DMS153 (cell line): ENCODE data around the gene CALM1.

Experiments used
- DNase-seq: peaks from one replicate; lab custom pipeline; 2025; lab: John Stamatoyannopoulos, UW

CALM1 gene

DNA sequence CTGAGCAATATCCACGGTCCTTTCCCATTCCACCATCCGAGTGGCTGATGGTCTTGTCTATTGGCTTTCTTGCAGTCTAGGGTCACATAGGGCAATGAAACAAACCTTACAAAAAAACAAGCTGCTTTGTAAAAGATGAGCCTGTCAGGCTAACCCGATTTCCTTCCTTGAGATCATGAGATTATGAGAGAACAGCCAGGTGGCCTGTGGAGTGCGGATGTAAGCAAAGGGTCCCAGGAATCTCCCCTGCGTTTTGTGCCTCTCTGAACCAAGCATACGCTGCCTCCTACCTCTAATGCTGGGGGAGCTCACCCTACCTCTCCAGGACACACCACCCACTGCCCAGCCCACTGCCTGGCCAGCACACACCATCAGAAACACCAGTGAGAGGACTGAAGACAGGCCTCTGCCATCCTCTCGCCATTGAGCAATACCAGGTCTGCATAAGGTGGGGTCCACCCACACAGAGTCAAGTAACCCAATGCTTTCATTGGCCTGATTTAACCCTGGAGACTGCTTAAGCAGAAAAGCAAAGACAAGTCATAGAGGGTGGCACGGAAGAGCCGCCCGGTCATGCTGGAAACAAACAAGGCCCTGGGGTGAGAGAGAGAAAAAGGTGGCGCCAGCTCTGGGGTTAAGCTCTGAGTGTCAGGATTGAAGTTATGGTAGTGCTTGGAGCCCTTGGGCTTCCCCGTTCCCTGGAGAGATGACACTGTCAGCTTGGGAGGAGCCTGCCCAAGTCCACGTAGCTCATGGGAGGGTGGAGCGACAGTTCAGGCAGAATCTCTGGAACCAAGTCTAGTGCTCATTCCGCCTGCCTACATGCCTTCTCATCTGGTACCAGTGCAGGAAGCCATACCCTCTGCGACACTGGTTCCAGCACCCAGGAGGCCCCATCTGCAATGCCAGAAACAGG lies 46.6 kb downstream of the CALM1 start:
- no peak for DNase-seq

GRCh38 chr14:90444077-90444696 lies 47.4 kb downstream of the CALM1 start:
- DNase-seq, result peak; percentile 71

DNA sequence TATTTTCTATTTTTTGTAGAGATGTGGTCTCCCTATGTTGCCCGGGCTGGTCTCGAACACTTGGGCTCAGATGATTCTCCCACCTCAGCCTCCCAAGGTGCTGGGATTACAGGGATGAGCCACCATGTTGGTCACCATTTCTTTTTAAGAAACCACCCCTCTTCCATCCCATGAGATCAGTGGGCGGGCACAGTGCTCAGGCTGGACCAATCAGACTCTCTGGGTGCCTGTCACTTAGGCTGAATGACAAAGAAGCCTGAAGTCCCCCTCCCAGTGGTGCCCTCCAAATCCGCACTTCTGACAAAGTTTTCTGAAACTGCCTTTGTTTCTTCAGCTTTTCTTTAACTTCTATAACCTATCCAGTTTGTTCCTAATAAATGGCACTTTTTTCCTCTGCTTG lies 48.2 kb downstream of the CALM1 start:
- DNase-seq, result no peak

GRCh38 chr14:90446405-90446804 lies 49.6 kb downstream of the CALM1 start:
- no peak for DNase-seq

DNA sequence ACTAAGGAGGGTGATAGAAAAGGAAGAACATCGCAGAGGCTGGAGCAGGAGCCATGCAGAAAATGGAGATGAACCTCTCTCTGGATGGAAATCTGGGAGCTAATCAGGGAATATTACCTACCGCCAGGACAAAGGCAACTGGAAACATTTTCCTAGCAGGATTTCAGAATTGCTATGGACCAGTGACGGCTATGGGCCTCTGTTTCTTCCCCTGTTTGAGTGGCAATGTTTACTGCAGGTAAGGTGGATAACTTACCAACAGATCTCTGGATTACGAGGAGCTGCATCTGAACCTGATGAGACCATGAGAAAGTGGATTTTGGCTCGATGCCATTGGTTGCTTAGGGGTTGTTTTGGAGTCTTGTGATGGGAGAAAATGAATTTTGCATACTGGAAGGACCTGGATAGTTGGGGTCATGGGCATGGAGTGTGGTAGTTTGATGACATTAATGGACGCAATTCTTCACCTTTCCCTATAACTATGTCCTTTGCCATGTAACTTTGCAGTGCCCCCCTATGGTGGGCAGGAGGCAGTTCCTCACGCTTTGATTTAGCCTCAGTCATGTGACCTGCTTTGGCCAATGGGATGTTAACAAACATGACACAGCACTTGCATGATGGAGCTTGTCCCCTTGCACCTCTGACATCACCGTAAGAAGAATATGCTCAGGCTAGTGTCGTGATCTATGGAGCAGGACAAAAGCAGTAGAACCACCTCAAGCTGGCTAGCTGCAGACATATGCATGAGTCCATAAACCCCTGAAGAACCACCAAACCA lies 51.1 kb downstream of the CALM1 start:
- no peak for DNase-seq

DNA sequence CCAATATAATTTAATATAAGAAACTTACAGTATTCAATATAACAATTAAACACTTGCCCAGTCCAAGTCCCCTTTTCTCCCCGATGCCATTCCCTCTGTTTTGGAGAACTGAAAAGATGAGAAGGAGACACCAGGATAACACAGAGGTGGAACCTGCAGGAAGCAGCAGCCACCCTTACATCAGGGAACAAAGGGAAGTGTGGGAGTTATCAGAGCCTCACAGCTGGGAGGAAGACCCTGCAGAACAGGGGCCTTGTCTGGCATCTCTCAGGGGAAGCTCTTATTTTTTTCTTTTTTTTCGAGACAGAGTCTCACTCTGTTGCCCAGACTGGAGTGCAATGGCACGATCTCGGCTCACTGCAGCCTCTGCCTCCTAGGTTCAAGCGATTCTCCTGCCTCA lies 52.6 kb downstream of the CALM1 start:
- DNase-seq, result no peak

DNA sequence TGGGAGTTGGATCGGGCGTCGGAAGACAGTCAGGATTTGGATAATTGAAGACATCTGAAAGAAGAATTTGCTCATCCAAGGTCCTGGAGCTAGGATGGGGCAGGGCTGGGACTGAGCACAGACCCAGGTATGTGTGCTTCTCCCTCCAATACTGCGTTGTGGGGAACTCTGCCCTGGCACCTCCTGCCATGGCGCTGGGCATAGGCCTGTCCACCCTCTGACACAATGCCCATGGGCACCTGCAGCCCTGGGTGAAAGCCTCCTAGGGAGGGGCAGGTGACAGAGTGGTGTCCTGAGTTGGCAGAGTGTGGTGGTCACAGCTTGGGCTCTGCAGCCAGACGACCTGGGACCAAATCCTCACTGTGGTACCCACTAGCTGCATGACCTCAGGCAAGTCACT lies 53.3 kb downstream of the CALM1 start:
- no peak for DNase-seq

- DNase-seq, result no peak
Measured at GRCh38 chr14:90450667-90451066, 53.8 kb downstream of the CALM1 start.

DNA sequence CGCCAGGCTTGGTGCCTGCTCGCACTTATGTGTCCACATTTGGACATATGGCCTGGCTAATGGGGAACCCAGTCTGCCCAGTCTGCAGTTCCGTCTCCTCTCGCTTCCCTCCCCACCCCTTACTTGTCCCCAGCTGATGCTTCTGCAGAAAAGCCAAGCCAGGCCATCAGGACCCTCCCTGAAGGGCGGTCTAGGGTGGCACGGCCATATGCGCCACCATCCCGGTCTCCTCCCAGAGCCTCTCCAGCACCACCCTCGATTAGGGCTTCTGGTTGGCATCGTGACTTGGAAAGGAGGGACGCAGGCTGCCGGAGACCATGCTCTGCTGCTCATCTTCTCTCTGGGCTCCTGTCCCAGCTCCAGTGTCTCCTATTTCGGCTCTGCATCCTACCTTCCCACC lies 54.6 kb downstream of the CALM1 start:
- no peak for DNase-seq

DNA sequence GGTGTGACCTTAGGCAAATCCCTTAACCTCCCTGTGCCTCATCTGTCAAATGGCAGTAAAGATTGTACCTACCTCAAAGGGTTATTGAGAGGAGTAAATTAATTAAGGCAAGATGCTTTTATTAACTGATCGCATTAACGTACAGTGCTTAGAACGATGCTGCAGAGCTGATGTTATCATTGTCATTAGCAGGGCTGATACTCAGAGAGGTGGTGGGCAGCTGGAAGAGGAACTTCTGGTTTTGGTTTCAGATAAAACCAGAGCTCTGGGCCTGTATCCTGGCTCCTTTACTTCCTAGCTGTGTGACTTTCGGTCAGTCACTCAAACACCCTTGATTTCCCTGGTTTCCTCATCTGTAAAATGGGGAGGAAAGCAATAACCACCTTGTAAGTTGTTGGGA lies 55.1 kb downstream of the CALM1 start:
- no peak for DNase-seq

DNA sequence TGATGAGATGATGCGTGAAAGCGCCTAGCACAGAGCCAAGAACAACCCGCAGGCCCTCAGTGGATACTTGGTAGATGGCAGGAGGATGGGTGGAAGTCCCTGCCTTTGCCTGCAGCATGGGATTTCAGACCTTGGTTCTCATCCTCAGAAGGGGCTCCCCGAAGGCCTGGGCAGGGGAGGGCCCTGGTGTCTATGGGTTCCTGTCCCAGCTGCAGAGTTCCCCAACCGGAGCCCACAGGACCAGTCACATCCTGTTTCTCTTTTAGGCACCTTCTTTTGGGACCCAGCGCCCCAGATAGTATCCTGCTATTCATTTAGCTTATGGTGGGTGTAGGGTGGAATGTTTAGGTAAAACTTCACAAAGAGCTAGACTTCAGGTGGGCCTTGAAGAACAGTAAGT lies 55.5 kb downstream of the CALM1 start:
- no peak for DNase-seq

DNA sequence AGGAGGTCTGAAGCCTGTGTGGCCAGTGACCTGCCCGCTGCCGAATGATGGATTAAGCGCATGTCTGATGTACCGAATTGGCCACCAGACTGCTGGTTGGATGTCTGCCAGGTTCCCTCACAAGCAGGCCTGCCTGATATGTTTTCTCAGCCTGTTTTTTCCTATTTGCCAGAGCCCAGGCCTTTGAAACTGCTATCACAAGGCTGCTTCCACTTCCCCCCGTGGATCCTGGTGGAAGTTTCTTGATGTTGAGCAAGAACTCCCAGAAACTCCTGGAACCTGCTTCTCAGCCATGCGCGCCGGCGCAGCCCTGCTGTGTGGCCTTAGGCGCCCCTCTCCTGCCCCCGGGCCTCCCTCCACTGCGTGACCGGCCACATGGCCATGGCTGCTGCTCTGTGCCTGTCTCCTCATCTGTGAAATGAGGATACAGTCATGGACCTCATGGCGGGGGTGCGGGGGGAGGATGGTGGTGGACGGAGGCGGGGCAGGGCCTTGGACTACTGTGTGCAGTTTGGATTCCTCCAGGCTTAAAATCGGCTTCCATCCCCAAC lies 56.6 kb downstream of the CALM1 start:
- DNase-seq, result peak; percentile 17

DNA sequence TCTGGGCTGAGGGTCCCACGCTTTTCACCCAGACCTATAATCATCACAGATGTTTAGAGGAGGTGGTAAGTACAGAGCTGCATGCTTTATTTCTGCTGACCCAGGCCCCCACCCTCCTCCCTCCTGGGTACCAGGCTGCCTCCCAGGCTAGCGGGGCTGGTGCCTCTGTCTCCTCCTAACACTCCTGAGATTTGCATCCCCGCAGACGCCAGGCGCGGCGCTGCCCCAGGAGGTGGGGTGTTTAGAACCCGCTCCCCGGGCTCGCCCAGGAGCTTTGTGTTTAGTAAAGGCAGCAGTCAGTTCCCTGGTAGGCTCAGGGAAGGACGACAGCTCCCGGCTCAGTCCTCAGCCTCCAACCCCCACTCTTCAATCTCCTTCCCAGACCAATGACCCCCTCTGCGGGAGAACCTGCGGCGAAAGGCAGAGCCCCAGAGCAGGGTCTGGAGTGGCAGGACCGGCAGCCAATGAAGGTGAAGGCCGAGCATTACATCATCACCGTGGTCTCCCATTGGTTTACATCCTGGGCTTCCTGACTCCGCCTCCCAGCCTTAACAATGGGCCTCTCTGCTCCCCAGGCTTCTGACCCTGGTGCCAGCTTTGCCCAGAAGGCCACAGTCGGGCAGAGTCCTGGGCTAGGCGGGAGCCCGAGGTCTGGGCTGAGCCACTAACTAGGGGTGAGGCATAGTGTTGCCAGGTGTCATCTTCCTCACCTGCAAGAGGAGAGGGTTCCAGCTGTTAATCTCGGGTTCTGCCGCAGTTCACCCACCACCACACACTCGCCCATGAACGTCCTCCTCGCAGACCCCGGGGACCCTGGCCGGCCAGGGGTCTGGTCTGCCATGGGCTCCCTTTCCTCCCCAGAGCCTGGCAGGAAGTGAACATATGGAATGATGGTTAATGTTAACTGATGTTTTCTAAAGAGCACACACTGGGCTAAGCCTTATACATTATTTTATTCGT lies 57.5 kb downstream of the CALM1 start:
- DNase-seq, result peak; percentile 92

DNA sequence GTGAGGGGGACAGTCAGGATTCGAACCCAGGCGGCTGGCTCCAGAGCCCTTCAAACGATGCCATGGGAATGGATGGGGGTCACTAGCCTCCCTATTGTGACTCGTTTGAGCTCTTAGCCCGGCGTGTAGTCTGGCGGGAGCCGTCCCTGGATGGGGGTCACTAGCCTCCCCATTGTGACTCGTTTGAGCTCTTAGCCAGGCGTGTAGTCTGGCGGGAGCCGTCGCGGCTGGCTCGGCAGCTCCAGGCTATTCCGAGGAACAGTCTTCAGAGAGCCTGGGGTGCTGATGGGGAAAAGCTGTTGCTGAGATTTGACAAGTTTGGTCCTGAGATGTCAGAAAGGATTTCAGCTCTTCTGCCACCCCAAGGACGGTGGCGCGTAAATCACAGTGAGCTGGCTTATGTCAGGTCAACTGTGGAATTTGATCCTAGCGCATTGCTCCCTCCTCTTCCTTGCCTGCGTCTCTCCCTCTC lies 58.3 kb downstream of the CALM1 start:
- DNase-seq, result no peak

DNA sequence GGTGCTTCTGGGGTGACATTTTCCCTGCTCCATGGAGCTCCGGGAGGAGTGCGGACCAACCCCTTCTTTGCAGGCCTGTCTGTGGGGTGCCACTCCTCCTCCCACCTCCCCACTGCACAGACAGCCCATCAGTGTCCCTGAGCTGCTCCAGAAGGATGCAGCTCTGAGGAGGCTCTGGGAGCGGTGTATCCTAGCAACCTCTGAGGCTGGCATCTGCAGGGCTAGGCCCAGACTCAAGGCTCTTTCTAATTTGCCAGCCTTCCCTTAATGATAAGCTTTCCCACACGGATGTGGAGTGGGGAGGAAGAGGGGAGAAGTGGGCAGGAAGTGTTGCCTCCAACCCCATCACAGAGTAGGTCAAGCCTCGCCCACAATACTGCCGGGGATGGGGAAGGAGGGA lies 59.7 kb downstream of the CALM1 start:
- DNase-seq, result no peak

DNA sequence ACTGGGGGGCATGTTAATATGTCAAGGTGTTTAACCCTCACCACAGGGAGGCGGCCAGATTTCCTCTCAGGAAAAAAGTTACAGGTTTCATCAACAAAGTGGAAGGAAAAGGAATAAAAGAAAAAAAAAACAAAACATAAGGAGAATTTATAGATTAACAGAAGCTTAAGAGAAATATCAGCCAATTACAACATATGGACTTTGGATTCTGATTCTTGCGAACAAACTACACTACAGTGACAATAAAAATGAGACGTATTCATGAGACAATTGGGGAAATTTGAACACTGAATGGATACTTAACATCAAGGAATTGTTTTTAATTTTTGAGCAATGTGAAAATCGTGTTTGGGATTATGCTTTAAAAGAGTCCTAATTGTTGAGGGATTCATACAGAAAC lies 60.4 kb downstream of the CALM1 start:
- DNase-seq, result no peak
